HL-60 (cell line): ENCODE measurements around the gene ITGAV.

Experiments used
- DNase-seq, 2 experiments: peaks; one replicate each; pipeline ENCODE4 v3.0.0-alpha.2; 2010 to 2020; ENCODE audit warnings: low read depth in 1 of 2, low spot score in 1 of 2
- H3K27ac ChIP-seq: fragments of 250-450 bp; sonication (Bioruptor Pico); replicated peaks from 2 replicates; pipeline ENCODE4 v1.5.1; 2020; ENCODE audit warnings: mild to moderate bottlenecking, moderate library complexity
- H3K27me3 ChIP-seq: fragments of 250-450 bp; sonication (Bioruptor Pico); 2 replicates; pipeline ENCODE4 v1.5.1; 2021; ENCODE audit warnings: mild to moderate bottlenecking, moderate library complexity; ENCODE audit not compliant: insufficient read depth, poor library complexity, severe bottlenecking
- H3K4me3 ChIP-seq: replicated peaks from 2 replicates; pipeline ENCODE4 v1.5.1; 2011; ENCODE audit warnings: mild to moderate bottlenecking, control low read depth, low read length; ENCODE audit not compliant: insufficient read depth
- CTCF ChIP-seq: IDR thresholded peaks from one replicate; pipeline ENCODE4 v1.5.1; 2011; ENCODE audit warnings: low read length, control low read depth, inconsistent platforms; ENCODE audit not compliant: insufficient read depth
- GABPA ChIP-seq: IDR thresholded peaks from 2 replicates; pipeline ENCODE4 v1.6.1; 2012; ENCODE audit warnings: low read depth
- POLR2AphosphoS5 ChIP-seq: IDR thresholded peaks from 2 replicates; pipeline ENCODE4 v1.6.1; 2012; ENCODE audit warnings: low read depth
- REST ChIP-seq: IDR thresholded peaks from 2 replicates; pipeline ENCODE4 v1.6.1; 2012; ENCODE audit warnings: low read depth; ENCODE audit not compliant: insufficient replicate concordance
- SPI1 ChIP-seq: IDR thresholded peaks from 2 replicates; pipeline ENCODE4 v1.6.1; 2012; ENCODE audit warnings: low read depth, mild to moderate bottlenecking, borderline replicate concordance

The ITGAV gene

GRCh38 chr2:186558512-186559276 lies 31.2 kb upstream of the ITGAV start:
- H3K27me3 ChIP-seq: no peaks in the 10 kb centered on the region
- H3K27ac ChIP-seq: no peak overlapping the region
- DNase-seq: no peak
- TF ChIP-seq GABPA: no peak
- TF ChIP-seq REST: no peak
- TF ChIP-seq SPI1: no peak
- TF ChIP-seq CTCF: no peak
- no peak for TF ChIP-seq POLR2AphosphoS5
- H3K4me3 ChIP-seq: no peak overlapping the region

- Histone ChIP-seq H3K27me3 (no peaks in the 10 kb centered on the region), H3K4me3 (no peak overlapping the region), H3K27ac (no peak overlapping the region)
- DNase-seq: no peak
- TF ChIP-seq POLR2AphosphoS5: no peak
- TF ChIP-seq CTCF: no peak
- no peak for TF ChIP-seq REST
- TF ChIP-seq GABPA: no peak
- no peak for TF ChIP-seq SPI1
Observed at GRCh38 chr2:186559370-186559769, 30.5 kb upstream of the ITGAV start.

- H3K4me3 ChIP-seq: no peak overlapping the region
- TF ChIP-seq POLR2AphosphoS5 (no peak), GABPA (no peak), REST (no peak), SPI1 (no peak), CTCF (no peak)
- no peak for DNase-seq
- no peaks in the 10 kb centered on the region for H3K27me3 ChIP-seq
- no peak overlapping the region for H3K27ac ChIP-seq
Observed at GRCh38 chr2:186559848-186560247, 30.0 kb upstream of the ITGAV start.
